Fibroblast of lung (primary cell): Measurements from ENCODE around the gene FGF22. TPM values are rescaled to one million over a fixed set of nuclear protein-coding genes. Genes with fewer than 3 reads are reported as not detected.

Experiments used
- DNase-seq, 2 donors: peaks; one replicate each; pipeline versions ENCODE4 v3.0.0 to v3.0.0-alpha.2; 2010; ENCODE audit warnings: low read depth in 2 of 2
- H2AFZ ChIP-seq: 2 replicates; pipeline ENCODE4 v1.5.1; 2012; ENCODE audit warnings: low read length, control low read depth, inconsistent platforms
- H3K27ac ChIP-seq: 2 replicates; pipeline ENCODE4 v1.5.1; 2011; ENCODE audit warnings: low read length, control low read depth; ENCODE audit not compliant: insufficient read depth
- H3K27me3 ChIP-seq: 2 replicates; pipeline ENCODE4 v1.5.1; 2011; ENCODE audit warnings: mild to moderate bottlenecking, low read length; ENCODE audit not compliant: control insufficient read depth, insufficient read depth
- H3K36me3 ChIP-seq: 2 replicates; pipeline ENCODE4 v1.5.1; 2011; ENCODE audit warnings: low read length; ENCODE audit not compliant: control insufficient read depth, insufficient read depth
- H3K4me1 ChIP-seq: 2 replicates; pipeline ENCODE4 v1.5.1; 2011; ENCODE audit warnings: low read length; ENCODE audit not compliant: control insufficient read depth, insufficient read depth; ENCODE audit errors: extremely low read depth
- H3K4me2 ChIP-seq: 2 replicates; pipeline ENCODE4 v1.5.1; 2011; ENCODE audit warnings: low read length, control low read depth; ENCODE audit not compliant: insufficient read depth; ENCODE audit errors: extremely low read depth
- H3K4me3 ChIP-seq, 4 experiments: fragments of 200-600 bp in 1 of 4; sonication (generic) in 1 of 4; replicated peaks in 1 of 4; 2 replicates each; pipeline ENCODE4 v1.5.1; 2011 to 2016; ENCODE audit warnings: low read length in 4 of 4, low read depth in 3 of 4, mild to moderate bottlenecking in 3 of 4, control low read depth in 2 of 4, inconsistent platforms in 1 of 4, mixed read lengths in 1 of 4; ENCODE audit not compliant: insufficient read depth in 1 of 4; ENCODE audit errors: control extremely low read depth in 1 of 4
- H3K79me2 ChIP-seq: 2 replicates; pipeline ENCODE4 v1.5.1; 2012; ENCODE audit warnings: mild to moderate bottlenecking, low read length, inconsistent platforms; ENCODE audit not compliant: control insufficient read depth, insufficient read depth
- H3K9ac ChIP-seq: 2 replicates; pipeline ENCODE4 v1.5.1; 2011; ENCODE audit warnings: mild to moderate bottlenecking, low read length, control low read depth; ENCODE audit not compliant: insufficient read depth
- H3K9me3 ChIP-seq: 2 replicates; pipeline ENCODE4 v1.5.1; 2012; ENCODE audit warnings: low read depth, low read length; ENCODE audit not compliant: control insufficient read depth, insufficient read depth
- H4K20me1 ChIP-seq: 2 replicates; pipeline ENCODE4 v1.5.1; 2011; ENCODE audit warnings: low read length; ENCODE audit not compliant: control insufficient read depth, insufficient read depth; ENCODE audit errors: extremely low read depth
- EZH2 ChIP-seq: IDR thresholded peaks from 2 replicates; pipeline ENCODE4 v1.5.1; 2012; ENCODE audit warnings: low read length, control low read depth, mild to moderate bottlenecking; ENCODE audit errors: missing control alignments
- polyA plus RNA-seq, 2 donors: library from polyadenylated mRNA; depleted of rRNA in 1 of 2; stranded (reverse) in 1 of 2; unstranded in 1 of 2; fragments of >200 nt; gene quantifications; 2 replicates each; pipeline ENCODE4 v1.2.1, GENCODE V29; 2011 to 2012; ENCODE audit warnings: missing spikeins in 1 of 2
- total RNA-seq: library from RNA; depleted of rRNA; stranded (reverse); fragments of >200 nt; gene quantifications from 2 replicates; pipeline ENCODE4 v1.2.1, GENCODE V29; 2014
- TF ChIP-seq, protein P1 (sequence below), 2 donors: IDR thresholded peaks in 1 of 2; conservative IDR thresholded peaks in 1 of 2; 1 replicate in 1 of 2; 2 replicates in 1 of 2; pipeline ENCODE4 v1.5.1; 2011 to 2012; ENCODE audit warnings: low read length in 2 of 2, control low read depth in 1 of 2, inconsistent platforms in 1 of 2, low read depth in 1 of 2, mild to moderate bottlenecking in 1 of 2

FGF22 gene
- total and polyA plus RNA-seq, 2 donors (not counting 1 experiment from before 2014, with no cell fraction given) = under 0.01 TPM; not detected in 1

DNA sequence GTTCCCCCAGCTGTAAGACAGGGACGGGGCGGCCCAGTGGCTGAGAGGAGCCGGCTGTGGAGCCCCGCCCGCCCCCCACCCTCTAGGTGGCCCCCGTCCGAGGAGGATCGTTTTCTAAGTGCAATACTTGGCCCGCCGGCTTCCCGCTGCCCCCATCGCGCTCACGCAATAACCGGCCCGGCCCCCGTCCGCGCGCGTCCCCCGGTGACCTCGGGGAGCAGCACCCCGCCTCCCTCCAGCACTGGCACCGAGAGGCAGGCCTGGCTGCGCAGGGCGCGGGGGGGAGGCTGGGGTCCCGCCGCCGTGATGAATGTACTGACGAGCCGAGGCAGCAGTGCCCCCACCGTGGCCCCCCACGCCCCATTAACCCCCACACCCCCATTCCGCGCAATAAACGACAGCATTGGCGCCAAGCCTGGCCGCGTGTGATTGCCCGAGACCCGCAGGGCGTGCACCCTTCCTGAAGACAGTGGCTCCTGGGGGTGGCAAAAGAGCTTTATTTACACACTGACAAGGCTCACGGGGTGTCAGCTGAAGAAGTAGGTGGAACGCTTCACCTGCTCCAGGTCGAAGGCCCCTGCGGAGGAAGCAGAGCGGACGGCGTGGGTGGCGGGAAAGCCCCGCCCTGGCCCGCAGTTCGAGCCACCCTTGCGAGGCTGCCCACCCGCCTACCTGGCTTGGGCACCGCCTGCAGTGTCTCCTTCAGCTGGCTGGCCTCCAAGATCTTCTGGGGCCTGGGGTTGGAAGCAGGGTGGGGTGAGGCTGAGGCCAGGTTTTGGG is 22.7 kb upstream of the FGF22 start:
- Histone ChIP-seq H3K27ac (no peak overlapping the region), H3K4me1 (peaks cover 2% of the 10 kb centered on the region), H3K27me3 (no peaks in the 10 kb centered on the region), H3K36me3 (peaks cover 8% of the 10 kb centered on the region), H3K9ac (no peak overlapping the region), H3K4me3 (no peak overlapping the region), H3K4me2 (no peak overlapping the region), H4K20me1 (no peaks in the 10 kb centered on the region), H3K79me2 (no peaks in the 10 kb centered on the region), H2AFZ (no peak overlapping the region), H3K9me3 (no peaks in the 10 kb centered on the region)
- DNase-seq = no peak
- TF ChIP-seq, protein P1, sequence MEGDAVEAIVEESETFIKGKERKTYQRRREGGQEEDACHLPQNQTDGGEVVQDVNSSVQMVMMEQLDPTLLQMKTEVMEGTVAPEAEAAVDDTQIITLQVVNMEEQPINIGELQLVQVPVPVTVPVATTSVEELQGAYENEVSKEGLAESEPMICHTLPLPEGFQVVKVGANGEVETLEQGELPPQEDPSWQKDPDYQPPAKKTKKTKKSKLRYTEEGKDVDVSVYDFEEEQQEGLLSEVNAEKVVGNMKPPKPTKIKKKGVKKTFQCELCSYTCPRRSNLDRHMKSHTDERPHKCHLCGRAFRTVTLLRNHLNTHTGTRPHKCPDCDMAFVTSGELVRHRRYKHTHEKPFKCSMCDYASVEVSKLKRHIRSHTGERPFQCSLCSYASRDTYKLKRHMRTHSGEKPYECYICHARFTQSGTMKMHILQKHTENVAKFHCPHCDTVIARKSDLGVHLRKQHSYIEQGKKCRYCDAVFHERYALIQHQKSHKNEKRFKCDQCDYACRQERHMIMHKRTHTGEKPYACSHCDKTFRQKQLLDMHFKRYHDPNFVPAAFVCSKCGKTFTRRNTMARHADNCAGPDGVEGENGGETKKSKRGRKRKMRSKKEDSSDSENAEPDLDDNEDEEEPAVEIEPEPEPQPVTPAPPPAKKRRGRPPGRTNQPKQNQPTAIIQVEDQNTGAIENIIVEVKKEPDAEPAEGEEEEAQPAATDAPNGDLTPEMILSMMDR (conservative IDR thresholded peaks at IDR 0.05 in 1 of 2, IDR thresholded peaks at IDR 0.05 in 1 of 2; ENCODE audit: low read depth in 1 of 2, low read length in 2 of 2) = no peak
- TF ChIP-seq EZH2 = no peak

DNA sequence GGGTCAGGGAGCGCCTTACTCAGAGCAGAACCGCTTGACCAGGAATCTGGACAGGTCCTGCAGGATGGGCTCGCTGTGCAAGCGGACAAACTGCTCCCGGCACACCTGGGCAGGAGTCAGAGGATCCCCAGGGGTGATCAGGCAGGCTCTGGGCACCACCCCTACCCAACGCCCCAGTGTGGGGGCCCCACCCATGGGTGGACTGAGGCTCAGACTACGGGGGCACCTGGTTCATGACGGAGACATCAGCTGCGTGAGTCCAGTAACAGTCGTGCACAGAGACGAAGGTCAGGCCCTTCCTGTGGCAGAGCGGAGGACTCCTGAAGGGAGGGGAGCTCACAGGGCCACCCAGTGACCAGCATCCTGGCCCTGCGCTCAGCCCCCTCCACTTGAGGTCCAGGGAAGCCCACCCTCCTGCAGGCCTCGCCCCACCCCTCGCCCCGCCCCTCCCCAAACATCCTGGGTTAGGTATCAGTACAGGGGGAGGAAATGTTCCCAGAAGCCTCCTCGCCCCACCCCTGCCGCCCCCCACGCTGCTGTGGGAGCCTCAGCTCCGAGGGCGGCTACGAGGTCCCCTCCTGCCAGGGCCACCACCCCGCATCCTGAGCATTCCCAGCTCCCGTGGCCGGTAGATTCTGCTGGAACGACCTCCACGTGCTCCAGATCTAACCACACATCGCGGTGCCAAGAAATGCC is 22.0 kb upstream of the FGF22 start:
- Histone ChIP-seq H3K4me3 (no peak overlapping the region), H3K36me3 (peaks cover 8% of the 10 kb centered on the region), H3K9ac (no peak overlapping the region), H4K20me1 (no peaks in the 10 kb centered on the region), H3K4me1 (no peaks in the 10 kb centered on the region), H3K27ac (no peak overlapping the region), H3K27me3 (no peaks in the 10 kb centered on the region), H3K4me2 (no peak overlapping the region), H3K79me2 (no peaks in the 10 kb centered on the region), H2AFZ (no peak overlapping the region), H3K9me3 (no peaks in the 10 kb centered on the region)
- TF ChIP-seq, protein P1 (conservative IDR thresholded peaks at IDR 0.05 in 1 of 2, IDR thresholded peaks at IDR 0.05 in 1 of 2; ENCODE audit: low read depth in 1 of 2, low read length in 2 of 2) = no peak
- TF ChIP-seq EZH2 = no peak
- DNase-seq = no peak

DNA sequence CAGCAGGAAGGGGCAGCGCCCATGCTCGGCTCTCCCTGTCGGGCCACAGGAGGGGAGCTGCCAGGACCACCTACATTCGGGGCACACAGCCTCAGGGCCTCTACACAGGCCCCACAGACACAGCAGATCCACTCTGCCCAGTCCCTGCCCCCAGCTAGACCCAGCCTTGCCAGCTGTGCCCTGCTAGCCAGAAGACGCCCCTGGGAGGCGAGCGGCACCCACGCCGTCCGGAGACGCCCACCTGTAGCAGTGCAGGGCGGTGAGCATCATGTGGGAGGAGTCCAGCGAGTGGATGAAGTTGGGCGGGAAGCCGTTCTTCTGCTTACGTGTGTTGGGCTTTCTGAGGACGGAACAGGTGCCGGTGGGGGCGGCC is 21.4 kb upstream of the FGF22 start:
- no peak overlapping the region for H3K9ac ChIP-seq
- no peaks in the 10 kb centered on the region for H3K9me3 ChIP-seq
- H3K4me1 ChIP-seq = no peaks in the 10 kb centered on the region
- H3K4me2 ChIP-seq = no peak overlapping the region
- H4K20me1 ChIP-seq = no peaks in the 10 kb centered on the region
- peaks cover 8% of the 10 kb centered on the region for H3K36me3 ChIP-seq
- H3K27me3 ChIP-seq = no peaks in the 10 kb centered on the region
- H2AFZ ChIP-seq = no peak overlapping the region
- H3K27ac ChIP-seq = no peak overlapping the region
- no peaks in the 10 kb centered on the region for H3K79me2 ChIP-seq
- no peak overlapping the region for H3K4me3 ChIP-seq
- TF ChIP-seq EZH2 = no peak
- TF ChIP-seq, protein P1 (conservative IDR thresholded peaks at IDR 0.05 in 1 of 2, IDR thresholded peaks at IDR 0.05 in 1 of 2; ENCODE audit: low read depth in 1 of 2, low read length in 2 of 2) = no peak
- no peak for DNase-seq
